Measurements from ENCODE around the gene MX2.

Gene MX2

DNA sequence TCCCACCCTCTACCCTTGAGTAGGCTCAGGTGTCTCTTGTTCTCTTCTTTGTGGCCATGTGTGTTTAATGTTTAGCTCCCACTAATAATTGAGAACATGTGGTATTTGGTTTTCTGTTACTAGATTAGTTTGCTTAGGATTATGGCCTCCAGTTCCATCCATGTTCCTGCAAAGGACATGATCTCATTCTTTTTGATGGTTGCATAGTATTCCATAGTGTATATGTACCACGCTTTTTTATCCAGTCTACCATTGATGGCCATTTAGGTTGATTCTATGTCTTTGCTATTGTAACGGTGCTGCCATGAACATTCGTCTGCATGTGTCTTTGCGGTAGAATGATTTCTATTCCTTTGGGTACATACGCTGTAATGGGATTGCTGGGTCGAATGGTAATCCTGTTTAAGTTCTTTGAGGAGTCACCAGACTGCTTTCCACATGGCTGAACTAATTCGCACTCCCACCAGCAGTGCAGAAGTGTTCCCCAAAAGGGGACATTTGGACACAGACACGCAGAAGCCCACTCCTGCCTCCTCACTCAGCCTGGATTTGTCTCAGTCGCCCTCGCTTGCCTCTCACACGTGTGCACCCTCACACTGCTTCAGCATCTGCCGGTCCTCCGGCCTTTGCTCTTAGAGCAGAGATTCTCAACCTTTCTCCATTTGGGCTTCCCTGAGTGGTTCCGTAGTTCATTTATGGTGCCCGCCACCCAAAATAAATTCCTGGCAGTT lies 3.7 kb downstream of the MX2 start:
- no peak for DNase-seq

DNA sequence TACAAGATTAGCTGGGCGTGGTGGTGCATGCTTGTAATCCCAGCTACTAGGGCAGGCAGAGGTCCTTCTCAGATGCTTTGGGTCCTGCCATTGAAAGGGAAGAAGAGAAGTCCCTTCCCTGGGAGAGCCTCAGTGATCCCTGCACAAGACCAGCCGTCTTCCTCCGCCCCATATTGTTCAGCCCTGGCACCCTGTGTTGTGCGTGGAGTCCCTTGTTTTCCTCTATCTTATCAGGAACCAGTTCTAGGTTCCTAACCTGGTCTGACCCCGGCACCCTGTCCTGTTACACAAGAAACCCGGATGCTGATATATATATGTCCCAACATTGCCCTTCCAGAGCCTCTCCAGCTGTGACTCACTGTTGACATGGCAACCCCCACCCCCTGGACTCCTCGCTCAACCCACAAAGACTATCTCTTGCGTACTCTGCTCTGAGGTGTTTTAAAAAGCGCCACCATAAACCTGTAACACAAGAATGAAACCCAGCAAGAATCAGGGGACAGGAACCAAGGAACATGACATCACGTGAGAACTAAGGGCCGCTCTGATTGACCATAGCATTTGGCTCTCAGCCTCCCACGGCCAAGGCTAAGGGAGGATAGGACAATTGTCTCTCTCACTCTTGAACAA lies 4.8 kb downstream of the MX2 start:
- DNase-seq = no peak

DNA sequence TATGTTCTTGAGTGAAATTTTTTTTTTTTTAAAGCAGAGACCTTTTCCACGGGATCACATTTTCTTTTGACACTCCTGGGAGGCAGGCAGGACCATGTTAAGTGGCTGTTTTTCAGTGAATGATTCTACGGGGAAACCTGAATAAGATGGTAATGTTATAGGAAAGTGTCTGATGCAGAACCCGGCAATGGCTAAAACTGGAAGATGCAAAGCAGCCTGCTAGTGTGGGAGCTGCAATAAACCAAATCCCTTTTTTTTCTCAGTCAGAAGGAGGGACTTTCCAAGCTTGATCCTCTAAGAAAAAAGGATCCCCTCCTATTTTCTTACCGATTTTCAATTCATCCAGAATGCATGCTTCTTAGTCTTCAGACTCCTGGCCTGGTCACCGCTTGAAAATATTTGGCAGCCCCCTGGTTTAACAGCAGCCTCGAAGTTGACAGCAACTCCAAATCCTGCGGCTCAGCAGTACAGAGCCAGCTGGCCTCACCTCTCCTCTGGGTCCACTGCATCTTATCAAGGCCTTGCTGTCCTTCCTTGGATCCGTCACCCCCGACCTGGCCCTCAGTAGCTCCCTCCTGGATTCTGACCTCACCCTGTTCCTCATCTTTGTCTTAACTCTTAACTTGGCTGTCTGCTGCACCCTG lies 5.6 kb downstream of the MX2 start:
- DNase-seq = no peak

DNA sequence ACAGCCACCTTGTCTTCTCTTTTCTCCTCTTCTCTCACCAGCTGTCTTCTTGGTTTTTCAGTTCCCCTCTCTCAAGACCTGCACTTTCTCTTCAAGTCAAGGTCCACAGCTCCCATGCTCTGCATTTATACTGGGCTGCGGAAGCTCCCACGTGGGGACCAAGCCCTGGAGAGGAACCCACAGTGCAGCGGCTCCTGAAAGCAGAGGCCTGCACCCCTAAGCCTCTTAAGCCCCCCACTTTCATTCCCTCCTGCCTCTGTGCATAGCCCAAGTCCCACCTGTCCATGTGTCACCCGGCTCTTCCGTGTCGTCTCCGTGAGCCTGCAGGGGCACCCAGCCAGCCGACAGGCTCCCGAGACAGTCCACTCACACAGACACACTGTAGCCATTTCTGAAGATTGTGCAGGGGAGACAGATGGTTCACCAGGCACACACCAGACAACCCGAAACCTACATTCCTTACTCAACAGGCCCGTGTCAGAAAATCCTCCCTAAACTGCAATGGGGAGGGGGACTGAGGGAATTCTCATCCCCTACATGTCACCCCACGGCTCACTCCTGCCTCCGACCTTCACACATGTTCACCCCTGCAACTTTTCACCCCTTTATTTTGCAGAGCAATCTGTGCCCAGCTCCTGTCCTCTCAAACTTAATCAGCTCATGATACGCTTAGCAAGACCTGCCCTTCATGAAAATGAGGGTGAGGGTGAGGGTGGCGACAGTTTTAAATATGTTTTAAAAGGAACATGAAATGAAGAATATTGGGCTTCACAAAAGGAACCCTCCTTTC lies 6.3 kb downstream of the MX2 start:
- DNase-seq = no peak

DNA sequence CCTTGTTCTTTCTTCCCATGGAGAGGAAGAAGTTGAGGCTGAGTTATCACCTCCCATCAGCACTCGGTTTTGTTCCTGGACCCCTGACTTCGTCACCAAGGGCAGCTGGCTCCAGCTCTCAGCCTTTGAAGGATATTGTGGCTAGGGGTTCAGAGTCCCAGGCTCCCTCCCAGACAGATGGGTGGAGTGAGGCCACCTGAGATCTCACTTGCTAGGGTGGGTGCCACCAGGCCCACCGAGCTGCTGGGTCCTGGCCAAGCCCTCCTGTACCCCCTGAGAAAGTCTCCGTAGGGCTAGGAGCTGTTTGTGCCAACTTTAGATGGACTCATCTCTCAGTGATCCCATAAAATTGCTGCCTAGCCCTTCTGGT lies 6.9 kb downstream of the MX2 start:
- DNase-seq = no peak

DNA sequence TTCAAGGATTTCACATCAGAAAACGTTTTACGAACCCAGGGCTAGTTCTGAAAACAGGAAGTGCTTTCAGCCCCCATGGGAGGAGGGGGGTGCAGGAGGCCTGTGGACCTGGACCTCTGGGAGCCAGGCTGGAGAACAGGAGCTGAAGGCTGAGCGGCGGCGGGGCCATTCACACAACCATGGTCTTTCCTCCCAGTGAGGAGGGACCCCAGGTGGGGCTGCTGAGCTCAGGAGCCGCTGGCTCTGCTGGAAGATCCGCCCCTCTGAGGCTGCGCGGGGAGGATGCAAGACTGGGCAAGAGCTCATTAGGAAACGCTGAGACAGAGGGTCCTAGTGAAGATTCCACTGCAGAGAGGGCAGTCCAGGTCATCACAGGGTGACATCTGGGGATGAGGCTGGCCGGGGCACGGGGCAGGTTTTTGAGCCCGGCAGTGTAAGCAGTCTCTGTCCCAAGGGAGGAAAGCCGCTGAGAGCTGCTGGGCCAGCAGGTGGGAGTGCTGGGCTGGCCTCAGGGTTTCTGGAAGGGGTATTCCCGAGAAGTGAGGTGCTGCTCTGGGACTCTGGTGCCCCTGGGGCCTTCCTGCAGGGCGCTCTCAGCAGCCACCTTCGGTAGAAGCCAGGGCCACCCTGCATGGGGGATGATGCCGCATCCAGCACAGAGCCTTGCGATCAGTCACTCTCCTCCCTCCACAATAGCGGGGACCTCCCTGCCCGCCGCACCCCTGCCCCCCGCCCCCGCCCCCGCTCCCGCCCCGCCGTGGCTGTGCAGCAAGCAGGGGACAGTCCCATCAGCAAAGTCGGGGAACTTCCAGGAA lies 7.5 kb downstream of the MX2 start:
- DNase-seq = peak; percentile 9

DNA sequence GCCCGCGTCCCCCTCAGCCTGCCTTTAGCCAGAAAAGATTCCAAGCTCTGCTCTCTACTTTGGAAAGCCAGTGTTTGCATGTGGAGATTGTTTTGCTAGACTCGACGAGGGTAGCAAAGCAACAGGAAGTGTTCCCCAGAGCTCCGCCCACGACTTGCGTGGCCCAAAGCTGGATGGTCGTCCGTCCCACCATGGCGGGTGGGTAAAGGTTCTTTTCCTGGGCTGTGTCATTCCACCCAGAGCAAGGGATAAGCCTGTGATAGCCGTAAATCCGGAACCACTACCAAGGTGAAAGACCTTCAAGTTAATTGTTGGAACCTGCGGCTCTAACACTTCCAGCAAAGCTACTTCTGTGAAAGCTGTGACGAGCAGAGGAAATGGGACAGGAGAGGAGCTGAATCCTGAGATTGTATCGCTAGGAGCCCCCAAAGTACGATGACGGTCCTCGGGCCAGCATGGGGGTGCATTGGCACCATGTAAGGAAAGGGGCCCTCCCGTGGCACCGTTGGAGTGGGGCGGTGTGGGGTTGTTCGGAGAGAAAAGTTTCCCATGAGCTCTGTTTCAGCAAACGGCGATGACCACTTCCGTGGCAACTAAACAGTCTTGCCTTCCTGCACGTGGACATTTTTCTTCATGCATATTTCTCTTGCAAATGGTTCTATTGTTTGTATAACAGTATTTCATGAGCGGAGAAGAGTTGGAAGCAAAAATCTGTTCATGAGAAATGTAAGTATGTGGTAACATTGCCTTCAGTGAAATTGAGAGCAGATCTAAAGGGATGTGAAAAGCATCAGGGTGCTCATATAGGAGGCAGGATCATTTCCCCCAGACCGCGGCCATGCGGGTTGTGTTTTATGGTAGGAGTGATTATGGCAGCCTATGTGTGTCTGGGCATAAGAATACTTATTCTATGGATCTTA lies 8.4 kb downstream of the MX2 start:
- peak; percentile 34 for DNase-seq

DNA sequence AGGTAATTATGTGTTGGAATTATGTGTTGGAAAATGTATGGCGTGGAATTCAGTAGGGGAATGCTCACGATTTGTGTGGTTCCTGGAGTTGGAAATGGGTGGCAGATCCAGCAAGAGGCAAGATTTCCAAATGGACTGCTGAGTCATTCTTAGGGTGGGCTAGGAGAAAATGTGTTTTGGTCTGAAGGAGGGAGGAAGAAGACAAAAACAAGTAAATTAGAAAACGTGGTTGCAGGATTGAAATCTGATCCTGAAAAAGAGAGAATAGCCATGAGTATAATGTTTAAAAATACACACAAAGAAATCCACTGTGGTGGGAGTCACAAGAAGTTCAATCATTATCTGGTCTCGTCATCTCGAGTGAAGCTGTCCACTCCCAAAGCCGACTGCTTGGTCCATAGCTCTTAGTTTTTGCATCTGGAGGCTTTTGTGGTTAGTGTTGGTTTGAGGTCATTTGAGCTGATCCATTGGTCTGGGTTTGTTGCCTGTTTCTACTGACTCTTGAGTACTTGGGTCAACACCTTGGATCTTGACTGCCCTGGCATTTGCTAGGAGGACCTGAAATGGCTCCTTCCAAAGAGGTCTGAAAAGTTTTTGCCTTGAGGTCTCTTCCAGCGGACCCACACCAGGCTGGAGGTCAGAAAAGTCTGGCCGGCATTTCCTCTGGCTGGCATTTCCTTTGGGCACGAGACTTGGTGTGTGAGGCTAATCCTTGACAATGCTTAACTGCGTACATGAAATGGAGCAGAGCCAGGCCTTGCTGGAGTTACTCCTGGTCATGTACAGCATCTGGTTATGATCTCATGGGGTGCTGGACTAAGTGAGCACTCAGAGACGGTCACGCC lies 9.2 kb downstream of the MX2 start:
- DNase-seq = peak; percentile 46

DNA sequence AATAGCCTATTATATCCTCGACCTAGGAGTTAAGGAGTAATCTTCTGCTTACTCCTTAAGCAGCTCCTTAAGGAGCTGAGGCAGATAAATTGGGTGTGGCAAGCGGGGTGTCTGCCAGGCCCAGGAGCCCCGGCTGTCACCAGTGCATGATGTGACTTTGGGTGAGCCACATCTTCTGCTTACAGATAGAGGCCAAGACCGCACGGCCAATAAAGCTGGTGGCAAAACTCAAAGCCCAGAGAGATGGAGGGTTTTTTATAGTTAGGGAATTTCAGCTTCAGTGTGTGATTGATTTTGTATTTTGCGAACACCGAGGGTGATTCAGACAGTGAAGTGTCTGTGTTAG lies 9.8 kb downstream of the MX2 start:
- DNase-seq = no peak

DNA sequence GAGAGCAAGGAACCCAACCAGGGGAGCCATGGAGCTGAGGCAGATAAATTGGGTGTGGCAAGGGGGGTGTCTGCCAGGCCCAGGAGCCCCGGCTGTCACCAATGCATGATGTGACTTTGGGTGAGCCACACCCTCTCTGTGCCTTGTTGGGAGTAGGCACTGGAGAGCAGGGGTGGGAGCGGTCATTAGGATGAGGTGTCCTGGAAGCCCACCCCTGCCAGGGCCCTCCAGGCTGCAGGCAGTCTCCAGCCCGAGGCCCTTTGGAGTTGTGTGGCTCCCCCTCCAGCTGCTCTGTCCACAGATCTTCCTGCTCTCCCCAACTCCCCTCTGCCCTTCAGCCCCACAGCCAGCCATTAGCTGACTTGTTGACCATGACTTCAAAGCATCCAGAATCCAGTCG lies 11.4 kb downstream of the MX2 start:
- no peak for DNase-seq

DNA sequence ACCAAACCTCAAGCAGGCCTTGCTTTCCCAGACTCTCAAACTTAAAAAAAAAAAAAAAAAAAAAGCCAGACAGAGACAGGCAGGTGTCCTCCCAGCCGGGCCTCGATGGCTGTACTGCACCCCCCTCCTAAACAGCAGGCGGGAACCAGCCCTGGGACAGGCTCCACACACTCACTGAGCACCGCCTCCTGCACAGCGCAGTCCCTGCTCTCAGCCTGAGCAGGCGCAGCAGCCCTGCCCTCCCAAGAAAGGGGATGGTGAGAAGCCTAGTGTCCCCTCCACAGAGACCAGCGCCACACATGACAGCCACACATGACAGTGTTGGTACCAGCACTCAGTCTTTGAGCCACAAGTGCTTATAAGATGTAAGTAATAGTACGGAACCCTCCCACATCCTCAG lies 11.9 kb downstream of the MX2 start:
- DNase-seq = no peak

DNA sequence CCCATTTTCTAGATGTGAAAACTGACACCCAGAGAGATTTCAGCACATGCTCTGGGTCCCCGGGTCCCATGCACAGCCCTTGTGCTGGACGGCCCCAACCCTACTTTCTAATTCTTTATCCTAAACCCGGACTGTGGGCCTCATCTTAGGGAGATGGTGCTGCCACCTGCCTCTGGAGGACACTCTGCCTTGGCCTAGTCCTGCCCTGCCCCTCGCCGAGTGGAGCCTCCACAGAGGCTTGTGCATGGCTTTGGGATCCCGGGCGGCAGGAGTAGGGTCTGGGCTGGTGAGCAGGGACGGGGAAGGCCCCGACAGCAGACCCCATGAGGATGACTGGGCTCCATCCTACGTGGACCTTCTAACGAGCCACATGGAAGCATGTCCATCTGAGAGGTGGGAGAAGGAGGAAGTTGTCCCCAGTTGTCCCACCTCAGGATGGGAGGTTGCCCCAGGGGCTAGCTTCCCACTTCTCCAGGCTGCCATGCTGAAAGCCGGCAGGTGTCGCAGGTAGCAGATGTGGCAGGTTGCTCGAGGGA lies 12.4 kb downstream of the MX2 start:
- no peak for DNase-seq

DNA sequence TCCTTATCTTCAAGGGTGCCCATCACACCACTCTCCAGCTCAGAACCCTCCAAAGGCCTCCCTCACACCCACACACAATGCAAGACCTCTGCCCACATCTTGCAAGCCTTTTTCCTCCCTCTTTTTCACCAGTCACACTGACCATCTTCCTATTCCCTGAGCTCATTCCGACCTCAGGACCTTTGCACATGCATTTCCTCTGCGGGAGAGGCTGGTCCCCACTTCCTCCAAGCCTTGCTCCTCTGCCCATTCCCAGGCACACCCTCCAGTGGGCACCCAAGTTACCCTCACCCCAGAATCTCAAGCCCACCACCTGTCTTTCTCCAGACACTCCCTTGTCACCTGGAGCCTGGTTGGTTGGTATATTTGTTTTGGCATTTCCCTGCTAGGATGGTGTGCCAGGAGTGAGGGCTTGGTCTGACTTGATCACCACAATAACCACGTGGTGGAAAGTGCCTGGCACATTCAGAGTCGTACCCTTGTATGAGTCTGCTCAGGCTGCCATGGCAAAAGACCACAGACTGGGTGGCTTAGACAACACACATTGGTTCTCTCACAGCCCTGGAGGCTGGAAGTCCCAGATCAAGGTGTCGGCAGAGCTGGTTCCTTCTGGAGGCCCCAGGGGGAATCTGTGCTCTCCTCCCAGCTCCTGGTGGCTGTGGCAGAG lies 13.2 kb downstream of the MX2 start:
- no peak for DNase-seq

DNA sequence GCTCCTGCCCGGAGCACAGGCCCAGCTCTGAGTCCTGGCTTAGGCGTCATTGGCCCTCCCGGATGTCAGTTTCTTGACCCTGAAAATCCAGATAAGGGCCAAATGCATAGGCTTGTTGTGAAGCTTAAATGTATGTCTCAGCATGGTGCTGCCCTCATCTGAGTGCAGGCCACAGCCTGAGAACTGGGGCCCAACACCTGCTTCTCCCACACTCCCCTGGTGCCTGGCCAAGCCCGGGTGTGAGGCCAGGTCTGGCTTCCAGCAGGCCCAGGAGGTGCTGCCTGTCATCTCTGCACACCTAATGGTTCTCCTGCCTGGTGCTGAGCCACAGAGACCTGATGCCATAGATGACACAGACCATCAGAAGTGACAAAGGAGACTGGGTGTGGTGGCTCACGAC lies 14.0 kb downstream of the MX2 start:
- DNase-seq = no peak

DNA sequence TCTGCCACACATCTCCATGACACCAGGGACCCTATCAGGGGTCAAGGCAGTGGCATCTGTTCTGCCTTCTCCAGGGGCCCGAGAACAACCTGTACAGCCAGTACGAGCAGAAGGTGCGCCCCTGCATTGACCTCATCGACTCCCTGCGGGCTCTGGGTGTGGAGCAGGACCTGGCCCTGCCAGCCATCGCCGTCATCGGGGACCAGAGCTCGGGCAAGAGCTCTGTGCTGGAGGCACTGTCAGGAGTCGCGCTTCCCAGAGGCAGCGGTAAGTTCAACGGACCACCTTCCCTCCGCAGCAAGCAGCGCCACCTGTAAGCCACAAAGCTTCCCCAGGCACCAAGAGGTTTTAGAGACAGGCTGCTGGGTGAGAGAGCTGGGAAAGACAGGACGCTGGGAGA lies 15.9 kb downstream of the MX2 start:
- no peak for DNase-seq

DNA sequence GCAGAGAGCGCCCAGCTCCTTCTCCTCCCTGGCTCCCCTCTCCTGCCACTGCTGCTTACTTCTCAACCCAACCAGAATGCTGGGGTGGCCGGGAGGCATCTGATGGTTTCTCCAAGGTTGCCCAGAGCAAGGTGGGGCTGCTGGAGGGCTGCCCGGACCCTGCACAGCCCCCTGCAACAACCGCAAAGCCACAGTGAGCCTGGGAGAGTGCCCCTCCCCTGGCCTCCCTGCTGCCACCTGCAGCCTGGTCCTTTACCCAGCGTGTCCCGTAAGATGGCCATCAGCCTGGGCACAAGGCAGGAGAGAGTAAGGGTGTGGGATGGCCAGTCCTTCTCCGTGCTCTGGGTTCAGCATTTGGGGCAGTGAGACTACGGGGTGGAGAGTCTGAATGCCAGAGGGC lies 17.0 kb downstream of the MX2 start:
- no peak for DNase-seq

DNA sequence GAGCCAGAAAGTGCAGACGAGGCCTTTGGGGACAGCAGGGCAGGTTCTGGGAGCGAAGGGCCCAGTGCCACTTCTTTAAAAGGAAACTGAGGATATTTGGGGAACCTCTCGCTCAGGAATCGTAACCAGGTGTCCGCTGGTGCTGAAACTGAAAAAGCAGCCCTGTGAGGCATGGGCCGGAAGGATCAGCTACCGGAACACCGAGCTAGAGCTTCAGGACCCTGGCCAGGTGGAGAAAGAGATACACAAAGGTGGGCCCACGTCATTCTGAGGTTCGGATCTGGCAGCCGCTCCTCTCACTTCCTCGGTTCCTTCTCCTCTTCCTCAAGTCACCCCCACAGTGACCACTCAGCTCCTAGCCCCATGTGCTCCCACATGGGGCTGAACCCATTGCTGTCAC lies 18.1 kb downstream of the MX2 start:
- DNase-seq = no peak

DNA sequence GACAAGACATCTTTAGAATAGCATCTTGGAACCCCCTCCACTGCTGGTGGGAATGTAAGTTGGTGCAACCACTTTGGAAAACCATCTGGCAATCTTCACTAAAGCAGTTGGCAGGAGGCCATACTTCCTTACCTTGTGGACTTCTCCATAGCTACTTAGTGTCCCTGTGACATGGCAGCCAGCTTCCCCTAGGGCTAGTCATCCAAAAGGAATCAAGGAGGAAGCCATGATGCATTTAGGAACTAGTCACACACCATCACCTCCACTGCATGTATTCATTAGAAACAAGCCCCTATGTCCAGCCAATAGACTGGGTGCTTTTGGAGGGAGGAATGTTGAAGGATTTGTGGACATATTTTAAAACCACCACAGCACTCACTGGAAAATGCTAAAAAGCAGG lies 19.9 kb downstream of the MX2 start:
- no peak for DNase-seq

DNA sequence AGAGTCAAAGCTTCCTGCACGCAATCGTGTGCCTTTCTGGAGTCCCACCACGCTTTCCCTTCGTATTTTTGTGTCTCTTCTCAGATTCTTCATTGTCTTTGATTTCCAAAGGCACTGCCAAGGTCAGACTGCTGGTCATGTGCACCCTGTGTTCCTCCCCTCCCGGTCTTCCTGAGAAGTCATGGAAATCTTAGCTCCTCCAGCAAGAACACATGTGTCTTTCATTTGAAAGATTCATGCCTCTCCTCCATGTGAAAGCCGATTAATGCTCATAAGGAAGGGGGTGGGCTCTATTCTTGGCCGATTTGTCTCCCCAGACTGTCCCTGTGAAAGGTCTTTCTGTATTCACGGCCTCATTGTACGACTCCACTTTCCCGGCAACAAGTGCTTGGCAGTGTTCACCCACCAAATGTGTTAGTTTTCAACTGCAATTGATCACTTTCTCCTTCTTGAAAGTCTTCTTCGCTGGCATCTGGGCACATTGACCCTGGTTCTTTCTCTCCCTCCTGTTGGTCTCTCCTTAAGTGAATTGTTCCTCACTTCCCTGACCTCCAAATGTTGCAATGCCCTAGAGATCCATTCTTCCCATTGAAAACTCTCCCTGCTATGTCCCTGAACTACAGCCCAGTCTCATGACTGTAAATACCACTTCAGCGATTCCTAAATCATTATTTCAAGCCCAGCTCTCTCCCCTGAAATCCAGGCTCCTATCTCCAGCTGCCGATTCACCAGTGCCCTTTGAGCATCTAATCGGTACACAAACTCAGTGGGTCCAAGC lies 25.4 kb downstream of the MX2 start:
- DNase-seq = no peak
